ENCODE results near the gene KIF22.
A peak's percentile ranks its signal among the peaks of the same experiment; 100 is the strongest.
"Not testable (repeated sequence)": the region's sequence is repeated elsewhere in the genome, so short reads cannot be mapped to it uniquely, and the experiment has no call there.

Gene KIF22

GRCh38 chr16:29813644-29814562 lies 23.4 kb downstream of the KIF22 start:
- no peak for DNase-seq (ENCODE audit: low read depth in 1 of 2, low spot score in 1 of 2)

DNA sequence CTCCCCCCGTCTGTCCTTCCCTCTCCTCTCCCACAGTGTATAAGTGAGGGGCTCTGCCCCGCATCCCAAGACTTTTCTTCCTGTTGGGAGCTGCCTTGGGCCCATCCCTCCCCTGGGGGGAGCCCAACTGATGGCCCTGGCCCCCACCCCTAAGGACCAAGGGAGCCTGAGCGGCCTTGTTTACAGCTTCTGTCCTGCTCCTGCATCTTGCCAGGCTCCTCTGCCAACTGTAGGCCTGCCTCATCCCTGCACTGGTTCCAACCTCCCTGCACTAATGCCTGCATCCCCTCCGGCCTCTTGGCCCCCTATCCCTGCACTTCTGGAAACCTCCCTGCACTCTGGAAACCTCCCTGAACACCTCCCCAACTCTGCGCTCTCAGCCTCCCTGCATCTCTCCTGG lies 24.0 kb downstream of the KIF22 start:
- no peak for DNase-seq (ENCODE audit: low read depth in 1 of 2, low spot score in 1 of 2)

DNA sequence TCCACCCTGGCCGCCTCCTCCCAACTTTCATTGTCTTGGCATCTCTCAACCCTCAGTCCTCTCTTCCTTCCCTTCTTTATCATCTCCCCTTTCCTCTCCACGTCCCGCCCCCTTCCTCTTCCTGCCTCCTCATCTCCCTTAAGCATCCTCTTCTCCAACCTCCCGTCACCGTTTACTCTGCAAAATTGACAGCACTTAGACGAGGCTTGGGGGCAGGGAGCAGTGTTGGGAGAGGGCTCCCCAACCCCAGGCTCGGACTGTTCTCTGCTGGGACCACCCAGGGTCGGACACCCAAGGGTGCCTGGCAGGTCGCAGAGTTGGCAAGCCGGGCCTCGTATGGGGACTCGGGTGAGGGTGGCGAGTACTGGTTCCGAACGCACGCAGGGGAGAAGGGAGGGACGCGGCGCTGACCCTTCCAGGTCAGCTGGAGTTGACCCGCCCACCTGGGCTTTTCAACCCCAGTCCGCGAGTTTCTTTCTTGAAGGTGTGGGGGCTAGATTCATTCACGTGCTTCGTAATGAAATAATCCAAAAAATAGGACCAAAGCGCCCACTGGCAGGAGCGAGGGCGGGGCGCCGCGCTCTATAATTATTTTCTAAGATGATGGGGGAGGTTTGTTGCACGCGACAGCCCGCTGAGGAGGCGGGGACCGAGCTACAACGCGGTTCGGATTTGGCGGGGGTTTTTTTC lies 24.6 kb downstream of the KIF22 start:
- no peak for DNase-seq (ENCODE audit: low read depth in 1 of 2, low spot score in 1 of 2)

DNA sequence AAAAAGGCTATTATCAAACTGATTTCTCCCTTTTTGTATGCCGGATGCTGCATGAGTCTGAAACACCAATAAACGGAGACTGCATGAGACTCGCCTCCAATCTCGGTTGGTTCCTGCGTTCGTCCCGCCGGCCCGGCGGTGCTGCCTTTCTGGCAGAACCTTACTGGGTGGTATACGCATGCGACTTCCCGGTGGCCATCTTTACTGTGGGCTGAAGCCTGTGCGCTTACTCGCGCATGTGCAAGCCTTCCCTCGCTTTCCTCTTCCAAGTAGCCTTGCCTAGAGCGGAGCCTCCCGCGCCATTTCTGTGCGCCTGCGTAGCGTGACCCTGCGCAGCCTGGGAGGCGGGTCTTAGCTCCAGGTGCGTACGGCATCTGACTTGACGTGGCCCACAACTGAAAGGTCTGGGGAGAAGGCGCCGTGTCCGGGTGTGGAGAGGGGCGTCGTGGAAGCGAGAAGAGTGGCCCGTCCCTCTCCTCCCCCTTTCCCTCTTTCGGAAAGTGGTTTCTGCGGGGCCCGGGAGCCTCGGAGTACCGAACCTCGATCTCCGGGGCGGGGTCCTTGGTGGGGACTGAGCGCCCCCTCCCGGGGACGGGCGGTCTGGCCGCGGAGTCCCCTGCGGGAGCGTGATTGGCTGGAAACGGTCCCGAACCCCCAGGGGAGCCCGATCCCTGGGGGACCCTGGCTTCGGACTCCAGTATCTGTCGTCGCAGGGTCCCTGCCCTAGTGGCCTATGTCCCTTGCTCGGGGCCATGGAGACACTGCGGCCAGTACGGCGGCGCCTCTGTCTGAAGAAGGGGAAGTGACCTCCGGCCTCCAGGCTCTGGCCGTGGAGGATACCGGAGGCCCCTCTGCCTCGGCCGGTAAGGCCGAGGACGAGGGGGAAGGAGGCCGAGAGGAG lies 25.5 kb downstream of the KIF22 start, which contains the start of gene PAGR1:
Gene PAGR1 (plus strand): TSS at position 360 of the 901 bp plus-strand sequence. CDS start 374 bp downstream, at position 734.
- peak; percentile 96 to 99 for DNase-seq (ENCODE audit: low read depth in 1 of 2, low spot score in 1 of 2)

GRCh38 chr16:29816694-29817441 lies 26.3 kb downstream of the KIF22 start:
- DNase-seq (ENCODE audit: low read depth in 1 of 2, low spot score in 1 of 2) = no peak

DNA sequence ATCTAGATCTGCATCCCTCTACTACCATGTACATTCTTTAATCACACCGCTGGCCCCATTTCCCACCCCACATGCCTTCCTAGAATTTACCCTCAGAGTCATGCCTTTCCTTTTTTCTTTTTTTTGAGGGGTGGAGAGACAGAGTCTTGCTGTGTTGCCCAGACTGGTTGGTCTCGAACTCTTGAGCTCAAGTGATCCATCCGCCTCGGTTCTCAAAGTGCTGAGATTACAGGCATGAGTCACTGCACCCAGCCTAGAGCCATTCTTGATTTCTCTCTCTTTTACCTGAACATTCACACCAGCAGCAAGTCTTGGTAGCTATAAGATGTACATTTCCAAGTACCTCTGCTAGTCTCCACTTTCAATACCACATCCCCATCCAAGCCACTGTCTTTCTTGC lies 27.5 kb downstream of the KIF22 start:
- no peak for DNase-seq (ENCODE audit: low read depth in 1 of 2, low spot score in 1 of 2)

DNA sequence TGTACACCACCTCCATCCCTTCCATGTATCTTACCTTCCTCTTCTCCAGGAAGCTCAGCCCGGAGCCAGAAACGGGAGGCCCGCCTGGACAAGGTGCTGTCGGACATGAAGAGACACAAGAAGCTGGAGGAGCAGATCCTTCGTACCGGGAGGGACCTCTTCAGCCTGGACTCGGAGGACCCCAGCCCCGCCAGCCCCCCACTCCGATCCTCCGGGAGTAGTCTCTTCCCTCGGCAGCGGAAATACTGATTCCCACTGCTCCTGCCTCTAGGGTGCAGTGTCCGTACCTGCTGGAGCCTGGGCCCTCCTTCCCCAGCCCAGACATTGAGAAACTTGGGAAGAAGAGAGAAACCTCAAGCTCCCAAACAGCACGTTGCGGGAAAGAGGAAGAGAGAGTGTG lies 29.0 kb downstream of the KIF22 start:
- no peak for DNase-seq (ENCODE audit: low read depth in 1 of 2, low spot score in 1 of 2)

DNA sequence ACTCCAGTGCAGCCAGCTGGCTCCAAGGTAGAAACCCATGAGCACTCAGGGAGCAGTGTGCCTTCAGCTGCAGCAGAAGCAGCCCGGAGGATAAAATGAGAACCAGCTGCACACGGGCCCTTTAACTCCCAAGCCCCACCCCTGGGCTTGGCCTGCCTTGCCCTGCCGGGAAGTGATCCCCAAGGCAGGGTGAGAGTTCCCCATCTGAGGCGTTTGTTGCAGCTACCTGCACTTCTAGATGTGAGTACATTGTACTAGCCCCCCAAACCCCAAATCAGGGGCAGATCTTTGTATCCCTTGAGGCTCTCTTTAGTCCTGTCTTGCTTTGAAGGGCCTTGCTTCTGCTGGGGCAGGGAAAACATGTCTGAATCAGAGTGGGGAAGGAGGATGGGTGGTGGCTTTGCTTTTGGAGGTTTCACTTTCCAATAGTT lies 29.7 kb downstream of the KIF22 start, which contains the start of gene MVP:
Gene MVP (plus strand): TSS at position 192 of the 431 bp plus-strand sequence. CDS start 10,088 bp downstream, outside the sequence.
- no peak for DNase-seq (ENCODE audit: low read depth in 1 of 2, low spot score in 1 of 2)

- no peak for DNase-seq (ENCODE audit: low read depth in 1 of 2, low spot score in 1 of 2)
Observed at GRCh38 chr16:29820730-29821642, 30.4 kb downstream of the KIF22 start.

- no peak for DNase-seq (ENCODE audit: low read depth in 1 of 2, low spot score in 1 of 2)
Observed at GRCh38 chr16:29821643-29822115, 31.1 kb downstream of the KIF22 start.

DNA sequence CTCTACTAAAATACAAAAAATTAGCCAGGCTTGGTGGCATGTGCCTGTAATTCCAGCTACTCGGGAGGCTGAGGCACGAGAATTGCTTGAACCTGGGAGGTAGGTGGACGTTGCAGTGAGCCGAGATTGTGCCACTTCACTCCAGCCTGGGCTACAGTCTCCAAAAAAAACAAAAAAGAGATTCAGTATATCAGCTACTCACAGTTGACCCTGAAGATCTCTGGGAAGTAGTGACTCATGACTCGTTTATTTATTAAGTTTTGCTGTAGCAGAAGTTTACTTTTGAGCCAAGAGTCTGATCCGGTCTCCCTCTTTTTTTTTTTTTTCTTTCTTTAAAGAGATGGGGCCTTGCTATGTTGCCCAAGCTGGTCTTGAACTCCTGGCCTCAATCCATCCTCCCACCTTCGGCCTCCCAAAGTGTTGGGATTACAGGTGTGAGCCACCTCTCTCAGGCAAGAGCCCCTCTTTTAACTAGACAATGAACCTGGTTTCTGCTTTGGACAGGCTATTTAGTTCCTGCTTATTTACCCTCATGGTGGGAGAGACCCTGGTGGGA lies 34.1 kb downstream of the KIF22 start:
- DNase-seq (ENCODE audit: low read depth in 1 of 2, low spot score in 1 of 2) = no peak

DNA sequence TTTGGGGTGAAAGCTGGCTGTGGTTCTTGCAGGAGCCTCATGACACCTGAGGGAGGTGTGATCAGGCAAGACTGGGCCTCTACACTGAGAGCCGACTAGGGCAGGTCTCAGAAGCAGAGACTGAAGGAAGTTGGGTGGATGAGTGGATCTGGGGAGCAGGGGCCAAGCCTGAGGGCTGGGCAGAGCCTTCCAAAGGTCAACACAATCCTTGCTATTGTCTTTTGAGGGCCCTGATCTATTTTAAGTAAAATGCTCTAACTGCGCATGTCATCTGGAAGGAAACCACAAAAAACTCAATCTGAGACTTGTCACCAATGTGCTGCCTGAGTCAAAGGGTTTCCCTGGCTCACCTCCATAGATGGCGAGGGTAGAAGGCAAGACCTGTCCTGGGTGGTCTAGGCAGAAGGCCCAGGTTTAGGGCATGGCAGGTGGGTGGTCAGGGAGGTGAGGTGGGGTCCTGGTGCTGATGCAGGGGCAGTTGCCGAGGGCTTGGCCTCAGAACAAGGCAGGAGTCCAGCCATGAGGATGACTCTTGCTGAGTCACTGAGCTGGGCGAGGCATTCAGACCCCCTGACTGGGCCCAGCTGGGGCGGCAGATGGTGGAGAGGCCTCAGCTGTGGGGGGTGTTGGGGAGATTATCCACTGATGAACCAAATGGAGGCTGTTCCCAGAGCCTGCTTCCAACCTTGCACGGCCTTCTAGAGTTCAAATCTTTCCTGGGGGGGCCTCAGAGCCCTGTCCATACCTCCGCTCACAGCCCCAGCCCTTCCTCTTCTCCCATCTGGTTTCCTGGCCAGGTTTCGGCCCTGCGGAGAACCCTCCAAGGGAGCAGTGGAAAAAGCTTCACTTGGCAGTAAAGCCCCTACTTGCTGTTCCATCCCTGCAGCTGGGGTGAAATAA lies 34.8 kb downstream of the KIF22 start:
- DNase-seq (ENCODE audit: low read depth in 1 of 2, low spot score in 1 of 2) = peak in 1 of 2 donors; percentile 60

- DNase-seq (ENCODE audit: low read depth in 1 of 2, low spot score in 1 of 2) = no peak
Observed at GRCh38 chr16:29826342-29826695, 35.8 kb downstream of the KIF22 start.

GRCh38 chr16:29830774-29831173 lies 40.2 kb downstream of the KIF22 start:
- no peak for DNase-seq (ENCODE audit: low read depth in 1 of 2, low spot score in 1 of 2)

DNA sequence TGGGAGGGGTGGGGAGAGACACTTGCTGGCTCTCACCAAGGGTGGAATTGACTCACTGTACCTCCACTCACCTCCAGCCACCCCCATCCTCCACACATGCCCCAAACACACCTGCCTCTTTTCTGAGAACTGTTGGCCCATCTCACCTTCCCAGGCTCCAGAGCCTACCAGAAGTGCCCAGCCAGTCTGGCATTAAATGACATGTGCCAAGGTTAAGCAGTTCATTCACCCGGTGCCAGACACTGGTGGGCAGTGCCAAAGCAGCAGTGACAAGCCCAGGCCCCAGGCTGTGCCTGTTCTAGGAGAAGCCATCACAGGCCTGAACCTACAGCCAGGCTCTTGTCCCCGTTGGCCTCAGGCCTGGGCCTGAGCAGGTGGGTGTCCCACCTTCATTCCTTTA lies 40.9 kb downstream of the KIF22 start:
- no peak for DNase-seq (ENCODE audit: low read depth in 1 of 2, low spot score in 1 of 2)

- DNase-seq (ENCODE audit: low read depth in 1 of 2, low spot score in 1 of 2) = not testable (repeated sequence)
Observed at GRCh38 chr16:29833219-29833618, 42.7 kb downstream of the KIF22 start.

DNA sequence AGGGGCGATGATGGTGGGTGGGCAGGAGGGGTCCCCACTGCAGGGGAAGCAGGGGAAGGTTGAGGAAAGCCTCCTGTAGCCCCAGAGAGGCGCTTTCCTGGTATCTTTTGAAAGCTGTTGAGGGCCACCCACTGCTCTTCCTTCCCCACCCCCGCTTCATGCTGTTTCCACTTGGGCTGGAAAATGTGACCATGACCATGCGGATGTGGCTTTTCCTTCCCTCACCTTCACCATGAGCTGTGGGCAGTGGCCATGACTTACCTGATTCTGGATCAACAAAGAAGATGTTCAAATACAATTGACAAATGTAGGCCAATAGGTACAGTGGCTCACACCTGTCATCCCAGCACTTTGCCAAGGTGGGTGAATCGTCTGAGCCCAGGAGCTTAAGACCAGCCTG lies 43.5 kb downstream of the KIF22 start:
- no peak for DNase-seq (ENCODE audit: low read depth in 1 of 2, low spot score in 1 of 2)

DNA sequence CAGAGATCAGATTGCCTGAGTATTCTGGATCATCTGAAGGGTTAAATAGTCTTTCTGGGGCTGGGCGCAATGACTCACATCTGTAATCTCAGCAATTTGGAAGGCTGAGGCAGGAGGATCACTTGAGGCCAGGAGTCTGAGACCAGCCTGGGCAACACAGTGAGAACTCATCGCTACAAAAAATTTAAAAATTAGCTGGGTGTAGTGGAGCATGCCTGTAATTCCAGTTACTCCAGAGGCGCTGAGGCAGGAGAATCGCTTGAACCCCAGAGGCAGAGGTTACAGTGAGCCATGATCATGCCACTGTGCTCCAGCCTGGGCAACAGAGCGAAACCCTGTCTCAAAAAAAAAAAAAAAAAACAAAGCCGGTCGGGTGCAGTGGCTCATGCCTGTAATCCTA lies 45.4 kb downstream of the KIF22 start:
- no peak for DNase-seq (ENCODE audit: low read depth in 1 of 2, low spot score in 1 of 2)

Data from activated CD4-positive, alpha-beta T cell treated with anti-CD3 and anti-CD28 coated beads, Interleukin-2, amount 50 U/mL, for 24 hours (primary cell).